GM12878 (cell line): ENCODE results near the gene SUMF1. TPM values are rescaled to one million over a fixed set of nuclear protein-coding genes. Genes with fewer than 3 reads are reported as not detected.

Experiments
- ATAC-seq: fragments of 200-7000 bp; cut with Tn5 transposase; 3 replicates; pipeline ENCODE4 v1.9.1; 2020; ENCODE audit warnings: mild to moderate bottlenecking, moderate library complexity
- BruUV-seq: library from RNA; stranded (reverse); fragments of 400-500 nt; replicated peaks from 2 replicates; lab custom pipeline; 2021; lab: Mats Ljungman, UMichigan
- CTCF ChIA-PET: fragments of 300-600 bp; sonication (Branson Sonifier 250); formaldehyde crosslinking; extraction: SDS; loops from one replicate; lab custom pipeline; 2021; ENCODE audit warnings: inconsistent platforms; lab: Yijun Ruan, JAX
- POLR2A ChIA-PET: fragments of 350-600 bp; formaldehyde crosslinking; extraction: SDS; loops from one replicate; lab custom pipeline; 2021; ENCODE audit warnings: inconsistent platforms; lab: Charles Lee
- RAD21 ChIA-PET: fragments of 300-600 bp; sonication (Branson Sonifier 250); formaldehyde crosslinking; loops from one replicate; lab custom pipeline; 2023; ENCODE audit warnings: antibody characterized with exemption; ENCODE audit not compliant: unreplicated experiment; lab: Charles Lee
- SMC1A ChIA-PET: fragments of 300-600 bp; sonication (Branson Sonifier 250); formaldehyde crosslinking; loops from one replicate; lab custom pipeline; 2023; ENCODE audit not compliant: unreplicated experiment, uncharacterized antibody; lab: Charles Lee
- DNase-seq: peaks from one replicate; pipeline ENCODE4 v3.0.0-alpha.2; 2011; ENCODE audit warnings: low read depth, low spot score
- FAIRE-seq: peaks from 3 replicates; lab custom pipeline; 2011; peaks lifted over from hg19 to GRCh38; lab: Jason Lieb, UNC
- H2AFZ ChIP-seq: 2 replicates; pipeline ENCODE4 v1.6.0; 2011; ENCODE audit warnings: low read depth, low read length, control low read depth; ENCODE audit not compliant: control insufficient read depth
- H3K27ac ChIP-seq: 2 replicates; pipeline ENCODE4 v1.5.1; 2011; ENCODE audit warnings: control low read depth; ENCODE audit not compliant: control insufficient read depth, insufficient read depth
- H3K27me3 ChIP-seq, 2 experiments: replicated peaks in 1 of 2; 2 replicates each; pipeline versions ENCODE4 v1.6.0 to v1.6.1; 2011; ENCODE audit warnings: low read length in 1 of 2; ENCODE audit not compliant: control insufficient read depth in 2 of 2, insufficient read depth in 2 of 2
- H3K36me3 ChIP-seq, 2 experiments: 2 replicates each; pipeline ENCODE4 v1.5.1; 2011; ENCODE audit warnings: low read length in 1 of 2; ENCODE audit not compliant: control insufficient read depth in 2 of 2, insufficient read depth in 2 of 2
- H3K4me1 ChIP-seq: 2 replicates; pipeline ENCODE4 v1.6.1; 2011; ENCODE audit warnings: mild to moderate bottlenecking, low read length, moderate library complexity, mixed read lengths; ENCODE audit not compliant: control insufficient read depth, insufficient read depth
- H3K4me2 ChIP-seq: 2 replicates; pipeline ENCODE4 v1.6.0; 2011; ENCODE audit warnings: control low read depth; ENCODE audit not compliant: control insufficient read depth, insufficient read depth
- H3K4me3 ChIP-seq: fragments of 200-600 bp; sonication (generic); 2 replicates; pipeline ENCODE4 v1.5.1; 2016
- H3K79me2 ChIP-seq: 2 replicates; pipeline ENCODE4 v1.6.0; 2011; ENCODE audit warnings: low read length; ENCODE audit not compliant: control insufficient read depth, insufficient read depth
- H3K9ac ChIP-seq: 2 replicates; pipeline ENCODE4 v1.8.0; 2011; ENCODE audit warnings: low read length, control low read depth, mixed read lengths; ENCODE audit not compliant: control insufficient read depth, insufficient read depth
- H3K9me3 ChIP-seq: replicated peaks from 3 replicates; pipeline ENCODE4 v1.5.1; 2011; ENCODE audit warnings: mild to moderate bottlenecking, low read length; ENCODE audit not compliant: control insufficient read depth, insufficient read depth
- H4K20me1 ChIP-seq: 2 replicates; pipeline ENCODE4 v1.6.0; 2011; ENCODE audit not compliant: control insufficient read depth, insufficient read depth
- CBFB ChIP-seq: IDR thresholded peaks from 2 replicates; pipeline ENCODE4 v1.6.1; 2016; ENCODE audit warnings: antibody characterized with exemption, low read depth
- EP300 ChIP-seq, 2 experiments: fragments of 150-350 bp in 1 of 2; IDR thresholded peaks; 2 replicates each; pipeline ENCODE4 v1.6.1; 2011 to 2012; ENCODE audit warnings: low read depth in 2 of 2, low read length in 2 of 2, borderline replicate concordance in 1 of 2, improper control_type of control experiment in 1 of 2, inconsistent platforms in 1 of 2; ENCODE audit not compliant: control insufficient read depth in 1 of 2
- NFYA ChIP-seq: IDR thresholded peaks from 2 replicates; pipeline ENCODE4 v1.6.1; 2011; ENCODE audit warnings: low read depth, mild to moderate bottlenecking, low read length, improper control_type of control experiment, borderline replicate concordance
- PML ChIP-seq: IDR thresholded peaks from 2 replicates; pipeline ENCODE4 v1.6.1; 2012; ENCODE audit warnings: low read length, inconsistent platforms
- POLR2AphosphoS5 ChIP-seq: IDR thresholded peaks from 2 replicates; pipeline ENCODE4 v1.6.1; 2011; ENCODE audit warnings: mild to moderate bottlenecking, low read length, inconsistent platforms
- RAD51 ChIP-seq: fragments of 450-650 bp; IDR thresholded peaks from 2 replicates; pipeline ENCODE4 v1.6.1; 2016; ENCODE audit warnings: moderate library complexity, mild to moderate bottlenecking, inconsistent platforms
- ZNF207 ChIP-seq: fragments of 450-650 bp; IDR thresholded peaks from 2 replicates; pipeline ENCODE4 v1.6.1; 2014; ENCODE audit warnings: antibody characterized with exemption, mild to moderate bottlenecking, borderline replicate concordance
- ZSCAN29 ChIP-seq: fragments of 450-650 bp; IDR thresholded peaks from 2 replicates; pipeline ENCODE4 v1.6.1; 2017; ENCODE audit warnings: mild to moderate bottlenecking, moderate library complexity
- WGBS: methylation state at CpG from one replicate; pipeline ENCODE4 v1.1.6; 2016; ENCODE audit warnings: low lambda C conversion rate; ENCODE audit not compliant: insufficient replicate concordance, insufficient coverage; ENCODE audit errors: missing lambda C conversion rate; 5-methylcytosine and 5-hydroxymethylcytosine counted together
- in situ Hi-C: fragments of 300-500 bp; cut with MboI; formaldehyde crosslinking; loops from 9 replicates; pipeline ENCODE4 v1.14.3; 2018; ENCODE audit warnings: mixed read lengths
- intact Hi-C: fragments of 100-400 bp; cut with micrococcal nuclease; formaldehyde crosslinking; loops from one replicate; pipeline ENCODE4 v1.14.2; 2022; ENCODE audit not compliant: unreplicated experiment
- polyA plus RNA-seq, 11 experiments: library from polyadenylated mRNA; depleted of rRNA in 4 of 11; unstranded in 6 of 11; stranded (reverse) in 5 of 11; fragments of >200 nt; fragmentation: Nextera tagmentation in 4 of 11; fragmentation: Illumina TruSeq in 1 of 11; extraction: Ambion mirVana in 4 of 11; extraction: Trizol in 1 of 11; gene quantifications; 1 replicate in 1 of 11; 2 replicates in 10 of 11; pipeline versions ENCODE4 v1.2.1 to v1.2.3, GENCODE V29; 2011 to 2016; ENCODE audit warnings: inconsistent platforms in 2 of 11, missing spikeins in 2 of 11, low read depth in 1 of 11
- total RNA-seq, 4 experiments: library from RNA; depleted of rRNA in 3 of 4; stranded (reverse); fragments of >200 nt in 3 of 4; fragmentation: Illumina TruSeq in 1 of 4; extraction: Trizol in 1 of 4; gene quantifications; 2 replicates each; pipeline versions ENCODE4 v1.2.1 to v1.2.3, GENCODE V29; 2013 to 2021
- TF ChIP-seq, protein P1 (sequence below): fragments of 450-650 bp; IDR thresholded peaks from 2 replicates; pipeline ENCODE4 v1.6.1; 2017; ENCODE audit warnings: low read depth, mild to moderate bottlenecking, moderate library complexity
- TF ChIP-seq, protein P2 (sequence below): fragments of 450-650 bp; IDR thresholded peaks from 2 replicates; pipeline ENCODE4 v1.6.1; 2017; ENCODE audit warnings: mild to moderate bottlenecking
- TF ChIP-seq, protein P3 (sequence below): fragments of 450-650 bp; IDR thresholded peaks from 2 replicates; pipeline ENCODE4 v1.6.1; 2018; ENCODE audit warnings: mild to moderate bottlenecking, low read depth, moderate library complexity; ENCODE audit not compliant: partially characterized antibody

The SUMF1 gene
- total and polyA plus RNA-seq, 10 of the 15 experiments (the other 5 are each of a cell fraction or from before 2014, with no cell fraction given), result 3.2 to 14.3 (median 8.5) TPM

DNA sequence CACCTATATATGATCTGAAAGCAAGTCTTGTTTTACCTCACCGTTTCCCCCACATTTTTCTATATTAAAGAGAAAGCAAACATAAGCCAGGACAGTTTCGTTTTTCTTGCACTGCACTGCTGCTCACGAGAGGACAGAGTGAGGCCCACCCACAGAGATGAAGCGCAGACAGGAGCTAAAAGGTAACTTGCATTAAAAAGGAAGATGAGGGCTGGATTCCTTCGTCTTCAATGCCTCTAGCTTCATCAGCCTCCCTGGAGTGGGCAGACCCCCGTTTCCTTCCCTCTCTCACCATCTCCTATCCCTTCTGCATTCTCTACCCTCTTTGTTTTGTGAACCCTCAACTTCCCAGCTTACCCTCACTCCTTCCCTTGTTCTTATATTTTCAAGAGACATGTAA, 18.9 kb downstream of the SUMF1 start (continued):
- TF ChIP-seq, protein P1, sequence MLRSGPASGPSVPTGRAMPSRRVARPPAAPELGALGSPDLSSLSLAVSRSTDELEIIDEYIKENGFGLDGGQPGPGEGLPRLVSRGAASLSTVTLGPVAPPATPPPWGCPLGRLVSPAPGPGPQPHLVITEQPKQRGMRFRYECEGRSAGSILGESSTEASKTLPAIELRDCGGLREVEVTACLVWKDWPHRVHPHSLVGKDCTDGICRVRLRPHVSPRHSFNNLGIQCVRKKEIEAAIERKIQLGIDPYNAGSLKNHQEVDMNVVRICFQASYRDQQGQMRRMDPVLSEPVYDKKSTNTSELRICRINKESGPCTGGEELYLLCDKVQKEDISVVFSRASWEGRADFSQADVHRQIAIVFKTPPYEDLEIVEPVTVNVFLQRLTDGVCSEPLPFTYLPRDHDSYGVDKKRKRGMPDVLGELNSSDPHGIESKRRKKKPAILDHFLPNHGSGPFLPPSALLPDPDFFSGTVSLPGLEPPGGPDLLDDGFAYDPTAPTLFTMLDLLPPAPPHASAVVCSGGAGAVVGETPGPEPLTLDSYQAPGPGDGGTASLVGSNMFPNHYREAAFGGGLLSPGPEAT, result no peak
- no peak for TF ChIP-seq NFYA
- TF ChIP-seq, protein P2, sequence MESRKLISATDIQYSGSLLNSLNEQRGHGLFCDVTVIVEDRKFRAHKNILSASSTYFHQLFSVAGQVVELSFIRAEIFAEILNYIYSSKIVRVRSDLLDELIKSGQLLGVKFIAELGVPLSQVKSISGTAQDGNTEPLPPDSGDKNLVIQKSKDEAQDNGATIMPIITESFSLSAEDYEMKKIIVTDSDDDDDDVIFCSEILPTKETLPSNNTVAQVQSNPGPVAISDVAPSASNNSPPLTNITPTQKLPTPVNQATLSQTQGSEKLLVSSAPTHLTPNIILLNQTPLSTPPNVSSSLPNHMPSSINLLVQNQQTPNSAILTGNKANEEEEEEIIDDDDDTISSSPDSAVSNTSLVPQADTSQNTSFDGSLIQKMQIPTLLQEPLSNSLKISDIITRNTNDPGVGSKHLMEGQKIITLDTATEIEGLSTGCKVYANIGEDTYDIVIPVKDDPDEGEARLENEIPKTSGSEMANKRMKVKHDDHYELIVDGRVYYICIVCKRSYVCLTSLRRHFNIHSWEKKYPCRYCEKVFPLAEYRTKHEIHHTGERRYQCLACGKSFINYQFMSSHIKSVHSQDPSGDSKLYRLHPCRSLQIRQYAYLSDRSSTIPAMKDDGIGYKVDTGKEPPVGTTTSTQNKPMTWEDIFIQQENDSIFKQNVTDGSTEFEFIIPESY, result no peak
- TF ChIP-seq EP300 (IDR thresholded peaks at IDR 0.05; ENCODE audit: borderline replicate concordance in 1 of 2, control insufficient read depth in 1 of 2, low read depth in 2 of 2, low read length in 2 of 2), result no peak
- no peak for TF ChIP-seq RAD51

DNA sequence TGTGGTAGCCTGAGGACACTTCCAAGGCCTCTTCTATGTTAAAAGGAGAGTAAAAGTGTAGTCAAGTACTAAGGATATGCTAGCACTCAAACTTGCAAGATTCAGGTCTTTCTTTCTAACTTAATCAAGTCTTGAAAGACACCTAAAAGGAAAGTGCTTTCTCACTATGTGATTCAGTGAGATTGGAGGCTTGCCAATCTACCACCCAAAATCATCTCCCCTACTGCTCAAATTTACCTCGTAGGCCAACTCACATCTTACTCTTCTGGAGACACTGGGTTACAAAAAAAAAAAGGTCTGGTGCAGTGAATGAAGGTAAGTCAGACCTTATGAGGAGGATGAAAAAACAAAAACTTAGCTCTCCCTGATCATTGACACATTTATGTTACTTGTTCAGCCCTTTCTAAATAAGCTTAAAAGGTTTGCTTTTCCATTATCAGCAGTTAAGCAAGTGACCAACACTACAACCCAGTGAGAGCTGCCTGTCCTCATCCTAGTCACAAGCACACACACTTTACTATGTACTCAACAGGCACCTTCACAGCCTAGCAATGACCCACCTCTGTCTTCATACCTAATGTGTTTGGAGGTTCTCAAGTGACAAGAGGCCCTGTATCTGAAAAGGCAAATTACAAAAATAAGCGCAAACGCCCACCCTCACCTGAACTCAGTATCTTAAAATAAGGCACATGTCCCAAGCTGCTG, 19.6 kb downstream of the SUMF1 start:
- BruUV-seq, result no TSS peak
- ChIA-PET RAD21 (no interaction called here), SMC1A (interaction anchor here (0.6 to 1.5 kb wide), 2 partner anchors 10 to 240 kb away, joined by 3 to 4 read pairs; no protein-coding TSS in a partner anchor), POLR2A (interaction anchor here (0.6 kb wide), 1 partner anchor 34 kb away, joined by 9 read pairs; no protein-coding TSS in a partner anchor), CTCF (interaction anchor here (0.6 to 0.8 kb wide), 3 partner anchors 77 to 141 kb away, joined by 3 to 5 read pairs (median 3); no protein-coding TSS in a partner anchor)
- in situ Hi-C loops, result no loop called here
- no peaks in the 10 kb centered on the region for H3K4me1 ChIP-seq
- no peaks in the 10 kb centered on the region for H3K36me3 ChIP-seq
- no peak for FAIRE-seq
- WGBS, result 93% methylated on average over 3 of the region's 3 CpGs
- H3K4me3 ChIP-seq, result no peak overlapping the region
- H3K4me2 ChIP-seq, result no peak overlapping the region
- intact Hi-C loops, result no loop called here
- DNase-seq, result no peak
- H3K9me3 ChIP-seq, result no peaks in the 10 kb centered on the region
- no peaks in the 10 kb centered on the region for H3K27me3 ChIP-seq
- H3K9ac ChIP-seq, result no peak overlapping the region
- H3K27ac ChIP-seq, result no peak overlapping the region
- no peaks in the 10 kb centered on the region for H4K20me1 ChIP-seq
- no peak for ATAC-seq
- no peaks in the 10 kb centered on the region for H3K79me2 ChIP-seq
- no peak overlapping the region for H2AFZ ChIP-seq
- TF ChIP-seq ZSCAN29, result no peak
- no peak for TF ChIP-seq ZNF207
- TF ChIP-seq, protein P3, sequence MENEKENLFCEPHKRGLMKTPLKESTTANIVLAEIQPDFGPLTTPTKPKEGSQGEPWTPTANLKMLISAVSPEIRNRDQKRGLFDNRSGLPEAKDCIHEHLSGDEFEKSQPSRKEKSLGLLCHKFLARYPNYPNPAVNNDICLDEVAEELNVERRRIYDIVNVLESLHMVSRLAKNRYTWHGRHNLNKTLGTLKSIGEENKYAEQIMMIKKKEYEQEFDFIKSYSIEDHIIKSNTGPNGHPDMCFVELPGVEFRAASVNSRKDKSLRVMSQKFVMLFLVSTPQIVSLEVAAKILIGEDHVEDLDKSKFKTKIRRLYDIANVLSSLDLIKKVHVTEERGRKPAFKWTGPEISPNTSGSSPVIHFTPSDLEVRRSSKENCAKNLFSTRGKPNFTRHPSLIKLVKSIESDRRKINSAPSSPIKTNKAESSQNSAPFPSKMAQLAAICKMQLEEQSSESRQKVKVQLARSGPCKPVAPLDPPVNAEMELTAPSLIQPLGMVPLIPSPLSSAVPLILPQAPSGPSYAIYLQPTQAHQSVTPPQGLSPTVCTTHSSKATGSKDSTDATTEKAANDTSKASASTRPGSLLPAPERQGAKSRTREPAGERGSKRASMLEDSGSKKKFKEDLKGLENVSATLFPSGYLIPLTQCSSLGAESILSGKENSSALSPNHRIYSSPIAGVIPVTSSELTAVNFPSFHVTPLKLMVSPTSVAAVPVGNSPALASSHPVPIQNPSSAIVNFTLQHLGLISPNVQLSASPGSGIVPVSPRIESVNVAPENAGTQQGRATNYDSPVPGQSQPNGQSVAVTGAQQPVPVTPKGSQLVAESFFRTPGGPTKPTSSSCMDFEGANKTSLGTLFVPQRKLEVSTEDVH, result no peak
- no peak for TF ChIP-seq PML
- no peak for TF ChIP-seq POLR2AphosphoS5
- no peak for TF ChIP-seq CBFB
